NCI-H1436 (cell line): ENCODE results near the gene RXYLT1.
"Not testable (repeated sequence)": the region's sequence is repeated elsewhere in the genome, so short reads cannot be mapped to it uniquely, and the experiment has no call there.

ENCODE experiments used
- DNase-seq: peaks from one replicate; lab custom pipeline; 2025; lab: John Stamatoyannopoulos, UW

Gene RXYLT1

GRCh38 chr12:63802012-63802608 is 22.4 kb downstream of the RXYLT1 start:
- peak; percentile 36 for DNase-seq

GRCh38 chr12:63804746-63805145 is 25.0 kb downstream of the RXYLT1 start:
- no peak for DNase-seq

GRCh38 chr12:63805704-63806672 is 26.3 kb downstream of the RXYLT1 start:
- DNase-seq: peak; percentile 62

- DNase-seq: no peak
These were observed 28.9 kb downstream of the RXYLT1 start for GRCh38 chr12:63808631-63809030.

GRCh38 chr12:63809566-63809965 is 29.9 kb downstream of the RXYLT1 start:
- DNase-seq: no peak

GRCh38 chr12:63811334-63811733 is 31.6 kb downstream of the RXYLT1 start:
- DNase-seq: no peak

GRCh38 chr12:63811755-63812154 is 32.0 kb downstream of the RXYLT1 start:
- DNase-seq: no peak

- DNase-seq: no peak
These were observed 34.5 kb downstream of the RXYLT1 start for GRCh38 chr12:63814146-63814772.

- DNase-seq: no peak
These were observed 35.8 kb downstream of the RXYLT1 start for GRCh38 chr12:63815482-63815852.

GRCh38 chr12:63816031-63816430 is 36.3 kb downstream of the RXYLT1 start:
- DNase-seq: no peak

- no peak for DNase-seq
These were observed 40.7 kb downstream of the RXYLT1 start for GRCh38 chr12:63820427-63820826.

- DNase-seq: no peak
These were observed 42.1 kb downstream of the RXYLT1 start for GRCh38 chr12:63821781-63822251.

GRCh38 chr12:63822352-63822751 is 42.6 kb downstream of the RXYLT1 start:
- no peak for DNase-seq

- DNase-seq: no peak
These were observed 43.3 kb downstream of the RXYLT1 start for GRCh38 chr12:63823040-63823439.

GRCh38 chr12:63826006-63826585 is 46.4 kb downstream of the RXYLT1 start:
- DNase-seq: peak; percentile 58

GRCh38 chr12:63828867-63829266 is 49.2 kb downstream of the RXYLT1 start:
- no peak for DNase-seq

- no peak for DNase-seq
These were observed 56.3 kb downstream of the RXYLT1 start for GRCh38 chr12:63836046-63836445.

- no peak for DNase-seq
These were observed 57.2 kb downstream of the RXYLT1 start for GRCh38 chr12:63836936-63837335.

GRCh38 chr12:63838411-63838810 is 58.7 kb downstream of the RXYLT1 start:
- DNase-seq: no peak

- DNase-seq: no peak
These were observed 61.3 kb downstream of the RXYLT1 start for GRCh38 chr12:63841011-63841410.

- DNase-seq: no peak
These were observed 61.9 kb downstream of the RXYLT1 start for GRCh38 chr12:63841571-63841970.

- not testable (repeated sequence) for DNase-seq
These were observed 63.0 kb downstream of the RXYLT1 start for GRCh38 chr12:63842750-63843149.
